T-cell (primary cell): ENCODE measurements around the gene KCNK2. TPM values are rescaled to one million over a fixed set of nuclear protein-coding genes. Genes with fewer than 3 reads are reported as not detected.

Experiments used
- ATAC-seq, 4 experiments: fragments of 200-7000 bp in 3 of 4; fragments of 150-1000 bp in 1 of 4; cut with Tn5 transposase; replicated peaks in 1 of 4; 1 replicate in 3 of 4; 2 replicates in 1 of 4; pipeline ENCODE4 v1.10.0; 2021; ENCODE audit warnings: moderate library complexity in 3 of 4, mild to moderate bottlenecking in 2 of 4, moderate number of reproducible peaks in 1 of 4
- CTCF ChIA-PET, 2 donors: fragments of 300-600 bp; sonication (Branson Sonifier 250); formaldehyde crosslinking; loops; one replicate each; lab custom pipeline; 2022; ENCODE audit warnings: antibody characterized with exemption in 2 of 2; lab: Charles Lee
- POLR2A ChIA-PET, 2 donors: fragments of 300-600 bp; sonication (Branson Sonifier 250); formaldehyde crosslinking; loops; one replicate each; lab custom pipeline; 2022; ENCODE audit warnings: antibody characterized with exemption in 2 of 2; lab: Charles Lee
- DNase-seq, 35 experiments: peaks; one replicate each; pipeline versions ENCODE4 v3.0.0 to v3.0.0-alpha.2; 2013 to 2023
- H3K27ac ChIP-seq: one replicate; pipeline ENCODE4 v1.5.1; 2013; ENCODE audit warnings: low read length
- H3K27me3 ChIP-seq, 2 experiments: replicated peaks in 1 of 2; 1 replicate in 1 of 2; 2 replicates in 1 of 2; pipeline versions ENCODE4 v1.6.1 to v1.7.0; 2013; ENCODE audit warnings: low read length in 1 of 2, mixed read lengths in 1 of 2; ENCODE audit not compliant: control insufficient read depth in 2 of 2, insufficient read depth in 2 of 2; ENCODE audit errors: extremely low read depth in 1 of 2
- H3K36me3 ChIP-seq, 2 donors: 1 replicate in 1 of 2; 2 replicates in 1 of 2; pipeline versions ENCODE4 v1.6.1 to v1.7.0; 2013; ENCODE audit warnings: low read length in 1 of 2; ENCODE audit not compliant: control insufficient read depth in 2 of 2, insufficient read depth in 1 of 2; ENCODE audit errors: extremely low read depth in 1 of 2
- H3K4me1 ChIP-seq, 2 experiments: 1 replicate in 1 of 2; 2 replicates in 1 of 2; pipeline versions ENCODE4 v1.6.1 to v1.7.0; 2013; ENCODE audit warnings: low read length in 2 of 2, mixed read lengths in 1 of 2; ENCODE audit not compliant: insufficient read depth in 2 of 2, control insufficient read depth in 1 of 2; ENCODE audit errors: extremely low read depth in 1 of 2
- H3K4me3 ChIP-seq, 2 donors: 1 replicate in 1 of 2; 2 replicates in 1 of 2; pipeline versions ENCODE4 v1.5.1 to v1.7.0; 2013; ENCODE audit warnings: mild to moderate bottlenecking in 2 of 2, low read length in 1 of 2, moderate library complexity in 1 of 2; ENCODE audit not compliant: control insufficient read depth in 1 of 2; ENCODE audit errors: extremely low read depth in 1 of 2
- H3K9me3 ChIP-seq: 2 replicates; pipeline ENCODE4 v1.7.0; 2013
- H3K27ac Mint-ChIP-seq, 2 donors: one replicate each; pipeline ENCODE4 v1.8.0; 2020 to 2021; ENCODE audit warnings: mild to moderate bottlenecking in 2 of 2, mixed read lengths in 2 of 2
- H3K27me3 Mint-ChIP-seq, 2 donors: one replicate each; pipeline ENCODE4 v1.8.0; 2021 to 2022; ENCODE audit warnings: mixed read lengths in 2 of 2
- H3K36me3 Mint-ChIP-seq: one replicate; pipeline ENCODE4 v1.8.0; 2021; ENCODE audit warnings: mixed read lengths
- H3K4me1 Mint-ChIP-seq, 3 donors: one replicate each; pipeline ENCODE4 v1.8.0; 2020 to 2022; ENCODE audit warnings: mixed read lengths in 3 of 3, mild to moderate bottlenecking in 1 of 3
- H3K4me3 Mint-ChIP-seq, 3 donors: one replicate each; pipeline ENCODE4 v1.8.0; 2020 to 2022; ENCODE audit warnings: mild to moderate bottlenecking in 3 of 3, mixed read lengths in 3 of 3, moderate library complexity in 3 of 3
- H3K9me3 Mint-ChIP-seq, 3 donors: one replicate each; pipeline ENCODE4 v1.8.0; 2020 to 2022; ENCODE audit warnings: mixed read lengths in 3 of 3
- WGBS: methylation state at CpG from one replicate; pipeline ENCODE4 v1.1.5; 2013; ENCODE audit warnings: missing lambda C conversion rate; ENCODE audit not compliant: insufficient coverage; 5-methylcytosine and 5-hydroxymethylcytosine counted together
- total RNA-seq, 35 experiments: library from RNA in 6 of 35; stranded (reverse) in 6 of 35; fragments of 120-200 nt in 1 of 35; gene quantifications; one replicate each; pipeline versions ENCODE4 v1.2.1 to v1.2.4 and lab custom pipeline; 2013 to 2026

Gene KCNK2
- total RNA-seq, 5 donors from 2014 or later (not counting 1 experiment from before 2014, with no cell fraction given), result not detected

- ATAC-seq (no peak), DNase-seq (no peak)
- H3K4me1 ChIP-seq, result no peaks in the 10 kb centered on the region
- H3K9me3 Mint-ChIP-seq, result peaks cover 0 to 11% (median 0%) of the 10 kb centered on the region in 3 donors
- H3K27ac ChIP-seq, result no peak overlapping the region
- H3K27ac Mint-ChIP-seq, result no peak overlapping the region
- POLR2A ChIA-PET, result no interaction called here
- H3K4me3 ChIP-seq, result no peak overlapping the region
- H3K36me3 Mint-ChIP-seq, result no peaks in the 10 kb centered on the region
- 80% methylated on average over 1 of the region's 3 CpGs for WGBS
- CTCF ChIA-PET, result no interaction called here
- H3K4me3 Mint-ChIP-seq, result no peak overlapping the region
- no peaks in the 10 kb centered on the region for H3K9me3 ChIP-seq
- no peaks in the 10 kb centered on the region for H3K36me3 ChIP-seq
- H3K27me3 Mint-ChIP-seq, result peaks cover 2 to 3% of the 10 kb centered on the region in 2 donors
- H3K4me1 Mint-ChIP-seq, result no peaks in the 10 kb centered on the region
- H3K27me3 ChIP-seq, result no peaks in the 10 kb centered on the region
These were observed 29.4 kb downstream of the KCNK2 start for GRCh38 chr1:215111916-215112315.

- no peak for ATAC-seq
- H3K4me3 ChIP-seq, result no peak overlapping the region
- peaks cover 2 to 3% of the 10 kb centered on the region in 2 donors for H3K27me3 Mint-ChIP-seq
- no peak overlapping the region for H3K27ac ChIP-seq
- no peak overlapping the region for H3K4me3 Mint-ChIP-seq
- H3K9me3 ChIP-seq, result no peaks in the 10 kb centered on the region
- no peak overlapping the region for H3K27ac Mint-ChIP-seq
- no CpG with 5 or more reads among the region's 3 CpGs for WGBS
- no peaks in the 10 kb centered on the region for H3K36me3 Mint-ChIP-seq
- H3K36me3 ChIP-seq, result no peaks in the 10 kb centered on the region
- ChIA-PET POLR2A (no interaction called here), CTCF (no interaction called here)
- H3K4me1 Mint-ChIP-seq, result no peaks in the 10 kb centered on the region
- no peak for DNase-seq
- H3K27me3 ChIP-seq, result no peaks in the 10 kb centered on the region
- no peaks in the 10 kb centered on the region for H3K4me1 ChIP-seq
- peaks cover 0 to 8% (median 0%) of the 10 kb centered on the region in 3 donors for H3K9me3 Mint-ChIP-seq
These were observed 31.2 kb downstream of the KCNK2 start for GRCh38 chr1:215113776-215114153.

GRCh38 chr1:215114154-215114933 lies 31.8 kb downstream of the KCNK2 start:
- ATAC-seq, result no peak
- Histone ChIP-seq H3K27me3 (no peaks in the 10 kb centered on the region), H3K27ac (no peak overlapping the region), H3K9me3 (no peaks in the 10 kb centered on the region), H3K4me3 (no peak overlapping the region), H3K36me3 (no peaks in the 10 kb centered on the region), H3K4me1 (no peaks in the 10 kb centered on the region)
- no CpG with 5 or more reads among the region's 2 CpGs for WGBS
- Mint-ChIP-seq H3K36me3 (no peaks in the 10 kb centered on the region), H3K27me3 (peaks cover 2 to 3% of the 10 kb centered on the region in 2 donors), H3K27ac (no peak overlapping the region), H3K4me3 (no peak overlapping the region), H3K9me3 (peaks cover 0 to 8% (median 0%) of the 10 kb centered on the region in 3 donors), H3K4me1 (no peaks in the 10 kb centered on the region)
- POLR2A ChIA-PET, result no interaction called here
- DNase-seq, result no peak
- CTCF ChIA-PET, result no interaction called here

- H3K27me3 ChIP-seq, result no peaks in the 10 kb centered on the region
- no peaks in the 10 kb centered on the region for H3K9me3 ChIP-seq
- DNase-seq (no peak), ATAC-seq (no peak)
- H3K27me3 Mint-ChIP-seq, result peaks cover under 1 to 2% of the 10 kb centered on the region in 2 donors
- no peak overlapping the region for H3K27ac Mint-ChIP-seq
- H3K4me3 Mint-ChIP-seq, result no peak overlapping the region
- H3K36me3 Mint-ChIP-seq, result no peaks in the 10 kb centered on the region
- POLR2A ChIA-PET, result no interaction called here
- peaks cover 0 to 6% (median 0%) of the 10 kb centered on the region in 3 donors for H3K9me3 Mint-ChIP-seq
- WGBS, result no CpG with 5 or more reads among the region's 1 CpG
- CTCF ChIA-PET, result no interaction called here
- no peak overlapping the region for H3K27ac ChIP-seq
- H3K4me1 Mint-ChIP-seq, result no peaks in the 10 kb centered on the region
- H3K36me3 ChIP-seq, result no peaks in the 10 kb centered on the region
- no peak overlapping the region for H3K4me3 ChIP-seq
- H3K4me1 ChIP-seq, result no peaks in the 10 kb centered on the region
These were observed 33.2 kb downstream of the KCNK2 start for GRCh38 chr1:215115760-215116159.

- no peak overlapping the region for H3K4me3 ChIP-seq
- ChIA-PET CTCF (no interaction called here), POLR2A (no interaction called here)
- ATAC-seq (no peak), DNase-seq (no peak)
- no peaks in the 10 kb centered on the region for H3K9me3 Mint-ChIP-seq
- H3K36me3 Mint-ChIP-seq, result no peaks in the 10 kb centered on the region
- no CpG with 5 or more reads among the region's 1 CpG for WGBS
- H3K27ac ChIP-seq, result no peak overlapping the region
- no peak overlapping the region for H3K27ac Mint-ChIP-seq
- H3K36me3 ChIP-seq, result no peaks in the 10 kb centered on the region
- no peaks in the 10 kb centered on the region for H3K4me1 Mint-ChIP-seq
- no peaks in the 10 kb centered on the region for H3K27me3 Mint-ChIP-seq
- H3K9me3 ChIP-seq, result no peaks in the 10 kb centered on the region
- no peak overlapping the region for H3K4me3 Mint-ChIP-seq
- H3K4me1 ChIP-seq, result no peaks in the 10 kb centered on the region
- no peaks in the 10 kb centered on the region for H3K27me3 ChIP-seq
These were observed 35.5 kb downstream of the KCNK2 start for GRCh38 chr1:215118081-215118480.

- DNase-seq (no peak), ATAC-seq (no peak)
- Histone ChIP-seq H3K27ac (no peak overlapping the region), H3K4me1 (no peaks in the 10 kb centered on the region), H3K9me3 (no peaks in the 10 kb centered on the region), H3K36me3 (no peaks in the 10 kb centered on the region), H3K4me3 (no peak overlapping the region), H3K27me3 (no peaks in the 10 kb centered on the region)
- Mint-ChIP-seq H3K9me3 (no peaks in the 10 kb centered on the region), H3K4me3 (no peak overlapping the region), H3K4me1 (no peaks in the 10 kb centered on the region), H3K36me3 (no peaks in the 10 kb centered on the region), H3K27me3 (no peaks in the 10 kb centered on the region), H3K27ac (no peak overlapping the region)
- CTCF ChIA-PET, result no interaction called here
- POLR2A ChIA-PET, result interaction anchor here in 1 of 2 donors (0.6 kb wide), 1 partner anchor 256 kb away, joined by 3 read pairs; no protein-coding TSS in a partner anchor
These were observed 36.5 kb downstream of the KCNK2 start for GRCh38 chr1:215119056-215119455.
